AG04449 (cell line): ENCODE data around the gene SHC3.

ENCODE experiments used
- CTCF ChIA-PET: fragments of 350-600 bp; formaldehyde crosslinking; extraction: SDS; loops from one replicate; lab custom pipeline; 2021; ENCODE audit warnings: antibody characterized with exemption; lab: Yijun Ruan, JAX
- POLR2A ChIA-PET: fragments of 400-600, 350-600 bp; formaldehyde crosslinking; extraction: SDS; loops from one replicate; lab custom pipeline; 2020; ENCODE audit warnings: antibody characterized with exemption, inconsistent platforms; lab: Yijun Ruan, JAX
- DNase-seq: peaks from one replicate; pipeline ENCODE4 v3.0.0-alpha.2; 2010; ENCODE audit warnings: low read depth, low spot score
- H3K4me3 ChIP-seq: 2 replicates; pipeline ENCODE4 v1.5.1; 2011; ENCODE audit warnings: low read depth, mild to moderate bottlenecking, control low read depth, low read length
- CTCF ChIP-seq: IDR thresholded peaks from one replicate; pipeline ENCODE4 v1.5.1; 2011; ENCODE audit warnings: mild to moderate bottlenecking, moderate library complexity, low read length, control low read depth, inconsistent platforms; ENCODE audit not compliant: insufficient read depth; ENCODE audit errors: missing control alignments

The SHC3 gene

DNA sequence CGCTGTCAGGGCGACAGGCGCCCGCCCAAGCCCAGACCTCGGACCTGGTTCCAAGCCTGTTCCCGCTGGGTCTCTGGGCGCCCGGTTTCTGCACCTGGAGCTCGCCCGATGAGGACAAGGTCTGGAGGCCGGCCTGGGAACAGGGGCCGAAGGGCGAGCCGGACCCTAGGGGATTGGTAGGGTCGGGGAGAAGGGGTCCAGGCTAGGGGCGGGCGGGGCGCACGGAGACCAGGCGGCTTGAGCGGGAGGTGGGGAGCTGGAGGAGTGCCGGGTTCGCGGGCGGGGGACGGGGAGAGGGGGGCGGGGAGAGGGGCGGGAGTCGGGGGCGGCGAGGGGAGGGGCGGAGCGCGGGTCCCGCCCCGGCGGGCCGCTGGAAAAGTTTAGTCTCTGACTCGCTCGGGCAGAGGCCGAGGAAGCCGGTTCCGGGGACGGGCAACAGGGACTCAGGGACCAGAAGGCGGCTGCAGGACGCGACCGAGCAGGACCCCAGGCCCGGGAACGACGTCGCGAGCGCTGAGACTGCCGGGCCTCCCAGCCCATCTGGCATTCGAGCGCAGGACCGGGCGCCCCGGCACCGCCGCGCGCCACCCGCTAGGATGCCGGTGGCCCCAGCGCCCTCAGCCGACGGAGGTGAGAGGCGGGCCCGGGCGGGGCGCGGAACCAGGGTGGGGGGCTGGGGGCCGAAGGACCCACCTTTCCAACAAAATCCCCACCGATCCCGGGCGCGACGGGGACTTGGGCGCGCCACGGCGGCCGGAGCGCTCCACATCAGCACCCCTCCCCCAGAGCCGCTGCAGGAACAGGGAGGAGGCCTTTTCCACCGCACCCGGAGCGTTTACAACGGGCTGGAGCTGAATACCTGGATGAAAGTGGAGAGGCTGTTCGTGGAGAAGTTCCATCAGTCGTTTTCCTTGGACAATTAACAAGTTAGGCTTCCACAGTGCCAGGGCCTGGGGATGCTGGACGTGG, 187.3 kb downstream of the SHC3 start, which contains the start of gene S1PR3:
Gene S1PR3, plus strand, starts transcription at position 403 of the 969 bp plus-strand sequence. CDS start 9,733 bp downstream, outside the sequence.
- DNase-seq: no peak
- peak; percentile 18 for TF ChIP-seq CTCF
- ChIA-PET POLR2A (no interaction called here), CTCF (interaction anchor here (1.0 to 1.6 kb wide), 5 partner anchors 9 to 413 kb away, joined by 3 to 7 read pairs (median 4); no protein-coding TSS in a partner anchor)
- H3K4me3 ChIP-seq: peak within 1 kb of the TSS; percentile 73

GRCh38 chr9:88990729-88991065, 187.9 kb downstream of the SHC3 start:
- DNase-seq: no peak
- H3K4me3 ChIP-seq: peak overlapping the region; percentile 73
- ChIA-PET POLR2A (no interaction called here), CTCF (no interaction called here)
- no peak for TF ChIP-seq CTCF

DNA sequence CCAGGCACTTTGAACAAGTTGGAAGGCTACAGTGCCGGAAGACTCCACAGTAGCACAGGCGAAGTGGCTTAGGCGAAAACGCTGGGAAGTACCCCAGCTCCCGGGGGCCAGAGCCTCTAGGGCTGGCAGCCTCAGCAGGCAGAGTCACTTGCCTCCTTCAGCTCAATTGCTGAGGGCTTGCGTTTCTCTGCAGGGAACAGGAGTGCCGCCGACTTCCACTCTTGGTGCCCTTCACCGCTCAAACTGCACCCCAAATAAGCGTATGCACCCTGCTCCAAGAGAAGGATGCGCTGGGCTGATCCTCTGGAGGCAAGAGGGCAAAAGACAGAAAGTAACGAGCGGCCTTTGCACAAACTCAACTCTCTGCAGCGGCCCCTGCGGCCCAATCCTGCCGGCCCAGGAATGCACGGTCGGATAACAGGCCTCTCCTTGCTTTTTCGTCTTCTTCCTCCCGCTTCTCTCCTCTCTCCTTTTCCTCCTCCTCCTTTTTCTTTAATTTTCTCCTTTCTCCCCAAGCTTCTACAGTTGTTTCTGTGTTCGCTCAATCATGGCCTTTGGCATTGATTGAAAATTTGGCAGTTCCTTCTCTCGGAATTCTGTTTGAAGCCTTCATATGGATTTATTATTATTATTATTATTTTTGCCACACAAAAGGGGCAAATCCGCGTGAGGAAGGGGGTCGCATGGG, 188.4 kb downstream of the SHC3 start:
- no peak overlapping the region for H3K4me3 ChIP-seq
- no peak for DNase-seq
- ChIA-PET POLR2A (no interaction called here), CTCF (interaction anchor here (1.7 kb wide), 1 partner anchor 11 kb away, joined by 7 read pairs; no protein-coding TSS in a partner anchor)
- no peak for TF ChIP-seq CTCF

- ChIA-PET CTCF (interaction anchor here (1.1 to 1.7 kb wide), 2 partner anchors 12 to 268 kb away, joined by 3 to 7 read pairs; no protein-coding TSS in a partner anchor), POLR2A (no interaction called here)
- no peak overlapping the region; the same call in 1 of the 2 replicates for H3K4me3 ChIP-seq
- TF ChIP-seq CTCF: no peak
- DNase-seq: peak; percentile 34
Observed at GRCh38 chr9:88988796-88989641, 189.6 kb downstream of the SHC3 start.

GRCh38 chr9:88987661-88988060, 191.0 kb downstream of the SHC3 start:
- ChIA-PET POLR2A (no interaction called here), CTCF (interaction anchor here (1.1 kb wide), 1 partner anchor 266 kb away, joined by 3 read pairs; no protein-coding TSS in a partner anchor)
- no peak for TF ChIP-seq CTCF
- no peak for DNase-seq
- no peak overlapping the region for H3K4me3 ChIP-seq
